HG03135 (cell line): ENCODE data around the gene ZCCHC12.
"Not testable (repeated sequence)": the region's sequence is repeated elsewhere in the genome, so short reads cannot be mapped to it uniquely, and the experiment has no call there.

Source experiments
- ATAC-seq: cut with Tn5 transposase; IDR thresholded peaks from one replicate; pipeline ENCODE4 v1.9.1; 2021; ENCODE audit warnings: mild to moderate bottlenecking, moderate library complexity; ENCODE audit not compliant: unreplicated experiment

ZCCHC12 gene

GRCh38 chrX:118823263-118824172 lies at the start of gene ZCCHC12:
Gene ZCCHC12 (plus strand): TSS chrX:118823824. CDS start chrX:118825245, 1,421 bp downstream.
- ATAC-seq, result no peak

GRCh38 chrX:118779581-118779980 lies 44.0 kb upstream of the ZCCHC12 start:
- ATAC-seq, result no peak

DNA sequence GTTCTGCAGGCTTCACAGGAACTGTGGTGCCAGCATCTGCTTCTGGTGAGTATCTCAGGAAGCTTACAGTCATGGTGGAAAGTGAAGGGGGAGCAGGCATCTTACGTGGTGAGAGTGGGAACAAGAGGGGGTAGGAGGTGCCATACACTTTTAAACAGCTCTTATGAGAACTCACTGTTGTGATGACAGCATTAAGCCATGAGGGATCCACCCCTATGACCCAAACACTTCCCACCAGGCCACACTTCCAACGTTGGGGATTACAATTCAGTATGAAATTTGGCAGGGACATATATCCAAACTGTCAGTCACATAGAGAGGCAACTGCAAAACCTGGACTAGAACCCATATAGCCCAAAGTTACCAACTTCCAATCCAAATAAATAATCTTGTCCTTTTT lies 43.1 kb upstream of the ZCCHC12 start:
- ATAC-seq, result no peak

DNA sequence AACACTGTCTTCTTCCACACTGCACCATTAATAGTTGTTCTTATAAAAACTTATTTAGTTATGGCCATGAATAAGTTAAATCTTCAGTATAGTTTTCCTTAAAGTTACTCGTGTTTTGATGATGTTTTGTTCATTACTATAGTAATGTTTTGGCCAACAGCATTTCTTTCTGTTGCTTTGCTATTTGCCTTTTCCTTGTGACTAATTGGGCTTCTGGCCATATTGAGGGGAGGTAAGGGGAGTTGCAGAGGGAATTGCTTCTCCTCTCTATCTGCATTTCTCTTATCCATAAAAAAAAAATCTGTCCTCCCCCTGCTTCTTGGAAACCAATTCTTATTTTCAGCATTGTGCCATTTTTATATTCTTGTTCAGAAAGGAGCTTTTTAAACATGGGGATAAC lies 42.7 kb upstream of the ZCCHC12 start:
- no peak for ATAC-seq

DNA sequence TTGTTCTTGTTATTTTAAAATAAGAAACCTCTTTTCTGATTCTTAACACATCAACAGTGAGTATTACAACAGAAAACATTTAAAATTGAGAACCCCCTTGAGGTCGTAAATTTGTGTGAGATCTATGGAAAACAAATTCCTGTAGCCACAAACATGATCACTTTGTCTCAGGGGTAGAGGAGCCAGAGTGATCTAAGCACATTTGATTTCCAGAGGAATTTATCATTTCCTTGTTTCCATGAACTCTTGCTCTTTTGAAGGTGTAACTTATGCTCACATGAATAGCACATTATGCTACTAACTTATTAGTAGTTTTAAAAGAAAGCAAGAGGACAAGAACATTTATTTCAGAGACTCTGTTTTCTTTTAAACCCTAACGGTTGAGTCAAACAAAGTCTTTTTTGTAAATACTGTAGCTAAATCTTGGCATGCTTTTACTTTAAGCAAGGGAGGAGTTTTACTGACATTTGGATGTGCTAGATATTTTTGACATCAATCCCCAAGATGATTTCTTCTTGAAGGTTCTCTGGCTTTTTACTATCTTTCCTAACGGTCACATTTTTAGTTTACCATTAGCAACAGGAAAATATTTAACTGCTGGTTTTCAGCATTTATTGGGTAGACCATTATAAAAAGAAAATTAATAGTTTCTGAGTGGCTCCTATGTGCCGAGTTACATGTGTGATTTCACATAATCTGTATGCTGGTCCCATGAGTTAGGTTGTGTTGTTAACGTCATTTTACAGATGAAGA lies 27.9 kb upstream of the ZCCHC12 start:
- ATAC-seq, result no peak

DNA sequence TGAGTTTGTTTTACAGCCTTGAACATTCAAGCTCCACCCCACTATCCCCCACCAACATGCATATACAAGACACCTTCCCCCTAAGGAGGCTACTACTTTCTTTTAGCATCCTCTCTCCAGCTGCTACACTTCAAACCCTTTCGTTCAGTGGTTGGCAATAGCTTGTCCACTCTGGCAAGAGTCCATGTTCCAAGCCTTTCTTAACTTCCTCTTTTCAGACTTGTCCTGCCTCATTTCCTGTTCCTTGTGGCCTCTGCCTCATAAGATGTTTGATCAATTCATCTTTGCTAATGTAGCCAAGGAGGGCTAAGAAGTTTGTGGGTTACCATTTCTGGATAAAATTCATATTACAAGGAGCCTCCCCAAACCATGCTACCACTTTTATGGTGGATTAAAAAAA lies 20.8 kb upstream of the ZCCHC12 start:
- ATAC-seq, result no peak

DNA sequence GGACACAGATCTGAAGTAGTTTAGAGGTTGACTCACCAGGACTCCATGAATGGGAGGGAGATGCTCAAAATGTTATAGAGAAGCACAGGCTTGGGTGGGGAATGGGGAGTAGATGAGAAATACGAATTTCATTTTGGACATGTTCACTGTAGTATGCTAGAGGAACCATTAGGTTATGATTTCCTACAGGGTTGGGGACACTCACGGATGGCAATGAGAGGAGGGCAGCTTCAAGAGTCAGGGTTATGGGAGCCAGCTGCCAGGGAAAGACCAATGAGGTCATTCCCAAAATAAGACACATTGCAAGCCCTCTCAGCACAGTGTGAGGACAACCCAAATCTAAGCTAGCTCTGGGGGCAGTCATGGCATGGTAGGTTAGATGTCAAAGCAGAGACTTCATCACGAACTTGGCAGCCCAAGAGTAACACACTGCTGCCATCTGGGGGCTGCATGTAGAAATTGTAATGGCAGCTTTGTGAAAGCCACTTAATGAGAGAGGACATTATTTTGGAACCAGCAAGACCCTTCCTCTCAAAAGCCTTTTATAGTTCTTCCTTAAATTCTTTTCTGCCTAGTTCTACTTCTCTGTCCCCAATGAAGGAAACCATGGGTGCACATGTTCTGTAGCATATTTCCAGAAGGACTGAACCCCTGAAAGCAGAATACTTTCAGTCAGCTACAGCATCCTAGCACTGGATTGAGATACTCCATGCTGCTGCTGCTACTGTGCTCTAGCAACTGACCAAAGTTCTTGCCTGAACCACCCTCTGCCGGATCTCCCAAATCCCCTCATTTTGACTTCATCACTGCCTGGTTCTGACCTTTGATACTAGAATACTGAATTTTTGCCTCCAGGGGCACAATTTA lies 16.2 kb upstream of the ZCCHC12 start:
- no peak for ATAC-seq

GRCh38 chrX:118817257-118817656 lies 6.4 kb upstream of the ZCCHC12 start:
- ATAC-seq, result not testable (repeated sequence)

- ATAC-seq, result no peak
Measured at GRCh38 chrX:118824173-118824730, 628 bp downstream of the ZCCHC12 start.

- ATAC-seq, result no peak
Measured at GRCh38 chrX:118825227-118825626, 1.6 kb downstream of the ZCCHC12 start.

DNA sequence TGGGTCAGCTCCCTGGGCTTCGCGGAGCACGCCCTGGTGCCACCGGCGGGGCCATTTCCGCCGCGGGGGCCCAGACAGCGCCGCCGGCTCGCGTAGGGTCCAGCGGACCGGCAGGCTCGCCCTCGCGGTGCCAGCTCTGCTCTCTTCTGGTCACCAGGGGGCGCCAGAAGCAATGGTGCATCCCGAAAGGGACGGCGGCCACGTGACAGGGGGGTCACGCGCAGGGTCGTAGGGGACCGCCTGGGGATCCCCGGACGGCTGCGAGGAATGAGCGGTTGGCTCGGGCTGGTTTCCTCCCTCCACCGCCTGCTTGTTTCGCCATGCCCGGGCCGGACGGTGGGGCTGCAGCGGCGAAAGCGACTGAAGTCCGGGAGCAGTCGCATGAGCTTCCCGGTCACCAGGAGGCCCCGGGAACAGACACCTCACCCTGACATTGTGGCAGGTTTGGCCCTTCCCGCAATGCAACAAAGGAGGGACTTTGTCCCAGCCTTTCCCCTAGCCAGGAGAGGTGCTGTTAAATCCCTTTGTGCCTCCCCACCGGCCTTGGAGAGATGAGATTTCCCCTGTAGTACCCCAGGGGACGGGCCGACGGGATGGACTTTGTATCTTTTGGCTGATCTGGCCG lies 15.8 kb downstream of the ZCCHC12 start:
- ATAC-seq, result no peak

DNA sequence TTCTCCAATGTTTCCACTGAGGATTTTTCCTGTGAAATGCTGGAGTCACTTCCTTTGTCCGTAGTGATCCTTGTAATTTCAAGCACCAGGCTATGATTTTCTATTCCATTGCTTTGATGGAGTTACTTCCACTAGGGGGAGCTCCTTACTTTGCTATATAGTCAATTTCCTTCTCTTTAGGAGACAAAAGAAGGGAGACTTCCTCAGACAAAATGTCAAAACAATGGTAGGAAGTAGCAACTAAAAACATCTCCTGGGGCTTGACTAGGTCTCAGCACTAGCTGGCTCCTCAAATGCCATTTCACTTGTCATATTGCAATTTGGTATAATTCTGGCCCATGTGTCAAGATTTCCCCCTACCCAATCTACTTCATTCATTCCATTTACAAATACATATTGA lies 24.1 kb downstream of the ZCCHC12 start:
- ATAC-seq, result no peak

DNA sequence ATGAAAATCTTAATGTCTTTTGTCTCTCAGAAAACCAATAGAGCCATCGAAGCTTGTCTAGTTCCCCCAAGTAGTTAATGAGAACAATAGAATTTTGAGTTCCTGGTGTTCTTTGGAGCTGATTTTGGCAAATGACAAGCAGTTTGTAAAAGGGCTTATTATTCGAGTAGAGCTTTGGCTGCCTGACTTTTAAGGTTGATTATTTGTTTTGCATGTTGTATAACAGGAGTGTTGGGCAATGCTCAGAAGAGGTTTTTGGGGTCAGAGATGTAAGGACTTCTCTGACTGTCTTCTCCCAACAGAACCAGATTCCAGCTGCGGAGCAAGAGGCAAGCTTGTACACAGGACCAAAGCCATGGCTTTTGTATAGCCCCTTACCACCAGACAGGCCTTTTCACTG lies 30.0 kb downstream of the ZCCHC12 start:
- ATAC-seq, result no peak

GRCh38 chrX:118855681-118856310 lies 32.2 kb downstream of the ZCCHC12 start:
- no peak for ATAC-seq

DNA sequence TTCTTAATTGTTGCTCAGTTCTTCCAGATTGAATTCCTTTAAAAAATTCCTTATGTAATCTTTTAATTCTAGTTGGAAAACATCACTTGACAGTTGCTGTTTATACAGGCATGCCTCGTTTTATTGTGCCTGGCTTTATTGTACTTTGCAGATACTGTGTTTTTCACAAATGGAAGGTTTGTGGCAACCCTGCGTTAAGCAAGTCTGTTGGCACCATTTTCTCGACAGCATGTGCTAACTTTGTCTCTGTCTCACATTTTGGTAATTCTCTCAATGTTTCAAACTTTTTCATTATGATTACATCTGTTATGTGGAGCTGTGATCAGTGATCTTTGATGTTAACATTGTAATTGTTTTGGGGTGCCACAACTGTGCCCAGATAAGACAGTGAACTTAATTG lies 33.4 kb downstream of the ZCCHC12 start:
- ATAC-seq, result no peak

DNA sequence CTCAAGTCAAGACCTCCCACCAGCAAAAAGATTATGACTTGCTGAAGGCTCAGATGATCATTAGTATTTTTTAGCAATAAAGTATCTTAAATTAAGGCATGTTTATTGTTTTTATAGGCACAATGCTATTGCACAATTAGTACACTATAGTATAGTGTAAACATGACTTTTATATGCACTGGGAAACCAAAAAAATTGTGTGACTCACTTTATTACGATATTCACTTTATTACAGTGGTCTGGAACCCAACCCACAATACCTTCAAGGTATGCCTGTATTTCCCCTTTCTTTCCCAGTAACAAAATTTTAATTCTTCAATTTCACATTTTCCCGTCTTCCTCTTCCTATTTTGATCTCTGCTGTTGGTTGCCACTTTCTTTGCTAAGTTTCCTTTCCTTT lies 37.7 kb downstream of the ZCCHC12 start:
- ATAC-seq, result no peak

DNA sequence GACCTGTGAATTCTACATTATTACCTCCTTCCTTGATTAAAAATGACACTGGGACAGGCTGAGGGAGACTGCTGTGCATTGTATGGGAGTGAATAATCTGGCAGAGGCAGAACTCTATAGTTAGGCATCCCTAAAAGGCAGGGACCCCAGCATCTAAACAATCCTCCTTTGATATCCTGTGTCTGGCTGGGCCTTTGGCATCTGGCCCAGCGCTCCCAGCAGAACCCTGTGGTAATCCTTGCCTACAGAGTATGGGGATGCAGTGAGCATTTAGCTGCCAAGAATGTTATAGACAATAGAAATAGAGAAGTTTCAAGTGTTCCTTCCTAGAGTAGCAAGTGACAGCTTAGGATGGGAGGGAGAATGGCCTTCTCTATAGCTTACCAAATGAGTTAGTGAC lies 38.5 kb downstream of the ZCCHC12 start:
- no peak for ATAC-seq

DNA sequence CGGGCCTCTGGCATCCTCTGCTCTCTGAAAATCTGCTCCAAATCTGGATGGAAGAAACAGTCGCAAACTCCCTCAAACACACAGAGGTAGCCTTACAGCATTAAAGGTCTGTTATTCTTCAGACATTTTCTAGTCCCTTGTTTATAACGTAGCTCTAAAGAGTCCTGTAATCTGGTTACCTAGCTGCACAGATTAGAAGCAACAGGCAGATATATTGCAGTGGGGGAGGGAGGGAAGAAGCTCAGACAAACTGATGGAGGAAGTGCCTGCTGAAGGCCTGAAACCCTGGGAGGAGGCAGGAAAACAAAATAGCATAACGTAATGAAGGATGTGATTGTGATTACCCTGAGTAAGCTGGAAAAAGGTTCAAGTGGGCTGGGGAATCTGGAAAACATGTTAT lies 39.4 kb downstream of the ZCCHC12 start:
- no peak for ATAC-seq

GRCh38 chrX:118864063-118864635 lies 40.5 kb downstream of the ZCCHC12 start:
- ATAC-seq, result no peak

GRCh38 chrX:118865231-118865630 lies 41.6 kb downstream of the ZCCHC12 start:
- ATAC-seq, result no peak
